ENCODE results near the gene MRGPRD. TPM values are rescaled to one million over a fixed set of nuclear protein-coding genes. Genes with fewer than 3 reads are reported as not detected.

MRGPRD gene
- total RNA-seq, 2 experiments from 2014 or later = not detected

DNA sequence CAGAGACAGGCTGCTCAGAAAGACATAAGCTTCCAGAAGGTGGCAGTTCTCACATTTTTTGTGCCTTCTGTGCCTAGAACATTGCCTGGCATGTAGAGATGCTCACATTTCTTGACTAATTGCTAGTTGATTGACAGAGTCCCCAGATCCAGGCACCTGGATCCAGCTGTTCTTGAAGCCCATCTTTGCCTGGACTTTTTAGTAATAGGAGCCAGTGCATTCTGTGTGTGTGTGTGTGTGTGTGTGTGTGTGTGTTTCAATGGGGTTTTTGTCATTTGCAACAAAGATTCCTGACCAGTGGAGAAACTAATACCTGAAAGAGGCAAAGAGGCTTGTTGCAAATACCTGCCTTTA lies 17.2 kb upstream of the MRGPRD start:
- CTCF ChIA-PET = no interaction called here
- POLR2A ChIA-PET = no interaction called here
- intact Hi-C loops (cut with DNase I, micrococcal nuclease) = no loop called here

DNA sequence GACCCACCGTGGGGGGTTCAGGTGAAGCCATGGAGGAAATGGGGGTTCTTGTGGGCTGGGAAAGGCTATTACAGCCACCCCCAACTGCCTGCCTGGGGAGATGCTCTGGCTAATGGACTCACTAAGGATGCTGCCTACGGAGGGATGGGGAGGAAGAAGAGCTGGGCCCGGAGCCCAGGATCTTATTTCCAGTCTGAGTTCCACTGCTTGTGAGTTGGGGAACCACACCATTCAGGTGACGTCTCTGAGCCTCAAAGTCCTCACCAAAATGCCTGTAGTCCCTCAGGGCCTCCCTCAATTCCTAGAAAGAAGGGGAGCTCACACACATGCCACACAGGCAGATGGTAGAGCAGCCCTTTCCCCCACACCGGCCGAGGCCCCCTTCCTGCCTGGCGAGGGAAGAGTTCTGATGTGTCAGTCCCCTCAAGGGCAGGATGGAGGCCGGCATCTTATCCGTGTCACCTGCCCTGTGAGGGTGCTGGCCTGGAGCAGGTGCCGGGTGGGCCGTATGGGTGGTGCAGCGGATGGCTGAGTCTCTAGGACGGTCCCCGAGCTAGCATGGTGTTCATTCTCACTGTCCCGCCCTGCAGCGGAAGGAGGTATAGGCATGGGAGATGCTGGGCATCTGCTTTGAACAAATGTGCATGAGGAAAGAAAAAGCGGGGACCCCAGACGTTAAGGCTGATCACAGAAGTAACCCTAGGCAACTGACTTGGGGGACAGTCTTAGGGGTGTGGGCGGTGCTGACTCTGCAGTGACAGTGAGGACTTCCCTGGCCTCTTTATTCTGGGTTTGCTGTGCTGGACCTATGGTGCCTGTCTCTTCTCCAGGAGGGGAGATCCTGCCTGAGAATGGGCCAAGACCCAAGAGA lies 16.6 kb upstream of the MRGPRD start:
- ChIA-PET CTCF (no interaction called here), POLR2A (no interaction called here)
- Mint-ChIP-seq H3K27me3 (peaks cover 4% of the 10 kb centered on the region), H3K4me1 (no peaks in the 10 kb centered on the region), H3K9me3 (ENCODE audit: low read depth) (no peaks in the 10 kb centered on the region), H3K27ac (no peak overlapping the region), H3K4me3 (no peak overlapping the region), H3K36me3 (ENCODE audit: low read depth) (no peaks in the 10 kb centered on the region)
- ATAC-seq (no peak), DNase-seq (no peak)
- intact Hi-C loops (cut with DNase I, micrococcal nuclease) = no loop called here

More for the DNA sequence above, 17.2 kb upstream of the MRGPRD start:
- no peaks in the 10 kb centered on the region for H3K4me1 Mint-ChIP-seq
- H3K36me3 Mint-ChIP-seq (ENCODE audit: low read depth) = no peaks in the 10 kb centered on the region
- DNase-seq (no peak), ATAC-seq (no peak)
- H3K27ac Mint-ChIP-seq = no peak overlapping the region
- no peaks in the 10 kb centered on the region for H3K9me3 Mint-ChIP-seq (ENCODE audit: low read depth)
- H3K27me3 Mint-ChIP-seq = peaks cover 4% of the 10 kb centered on the region
- no peak overlapping the region for H3K4me3 Mint-ChIP-seq

DNA sequence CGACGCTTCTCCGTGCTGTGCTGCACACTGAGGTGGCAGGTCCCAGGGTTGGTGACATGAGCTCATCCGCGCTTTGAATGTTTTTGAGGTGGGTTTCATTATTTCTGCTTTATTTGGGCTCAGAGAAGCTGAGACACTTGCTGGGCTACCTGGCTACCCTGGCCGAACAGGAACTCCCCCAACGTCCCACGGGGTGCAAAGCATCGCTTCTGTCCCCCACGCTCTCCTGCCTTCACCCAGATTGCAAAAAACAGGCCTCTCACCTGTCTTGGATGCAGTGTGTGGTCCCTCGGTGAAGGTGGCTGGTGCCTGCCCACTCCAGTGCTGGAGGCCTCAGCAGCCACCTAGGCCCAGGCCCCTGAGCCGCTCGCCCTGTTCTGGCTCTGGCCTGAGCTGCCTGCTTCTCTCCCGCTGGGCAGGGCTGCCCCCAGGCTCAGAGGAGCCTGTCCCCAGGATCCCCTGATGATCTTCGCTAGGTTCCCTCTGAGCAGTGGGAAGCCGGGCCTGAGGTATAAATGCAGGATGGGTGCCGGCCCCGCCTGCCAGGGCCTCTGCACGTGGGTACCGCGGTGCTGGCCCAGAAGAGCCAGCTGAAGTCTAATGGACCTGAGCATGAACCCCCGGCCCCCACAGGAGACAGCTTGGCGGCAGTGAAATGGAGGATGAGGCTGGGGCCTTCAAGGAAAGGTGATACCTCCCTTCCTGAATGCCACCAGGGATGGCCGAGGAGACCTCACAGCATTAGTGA lies 15.8 kb upstream of the MRGPRD start:
- CTCF ChIA-PET = no interaction called here
- intact Hi-C loops (cut with DNase I, micrococcal nuclease) = no loop called here
- no peak overlapping the region for H3K27ac Mint-ChIP-seq
- H3K27me3 Mint-ChIP-seq = peaks cover 8% of the 10 kb centered on the region
- DNase-seq (no peak), ATAC-seq (no peak)
- H3K4me3 Mint-ChIP-seq = no peak overlapping the region
- H3K36me3 Mint-ChIP-seq (ENCODE audit: low read depth) = no peaks in the 10 kb centered on the region
- no peaks in the 10 kb centered on the region for H3K4me1 Mint-ChIP-seq
- POLR2A ChIA-PET = no interaction called here
- no peaks in the 10 kb centered on the region for H3K9me3 Mint-ChIP-seq (ENCODE audit: low read depth)

DNA sequence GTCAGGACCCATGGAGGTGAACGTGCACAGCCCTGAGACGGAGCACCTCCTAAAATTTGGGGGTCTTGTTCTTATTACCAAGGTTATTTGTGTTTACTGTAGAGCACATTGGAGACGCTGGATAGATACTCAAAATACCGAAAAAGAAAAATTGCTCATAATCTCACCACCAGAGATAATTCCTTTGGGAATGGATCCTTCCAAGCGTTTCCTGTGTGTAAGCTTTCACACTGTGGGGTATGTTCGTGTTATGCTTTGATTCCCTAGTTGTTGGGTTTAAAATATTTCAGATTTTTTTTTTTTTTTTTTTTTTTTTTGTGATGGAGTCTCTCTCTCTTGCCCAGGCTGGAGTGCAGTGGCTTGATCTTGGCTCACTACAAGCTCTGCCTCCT lies 14.1 kb upstream of the MRGPRD start:
- intact Hi-C loops (cut with DNase I, micrococcal nuclease) = no loop called here
- Mint-ChIP-seq H3K9me3 (ENCODE audit: low read depth) (no peaks in the 10 kb centered on the region), H3K4me3 (no peak overlapping the region), H3K27me3 (peaks cover 8% of the 10 kb centered on the region), H3K4me1 (no peaks in the 10 kb centered on the region), H3K36me3 (ENCODE audit: low read depth) (no peaks in the 10 kb centered on the region), H3K27ac (no peak overlapping the region)
- DNase-seq (no peak), ATAC-seq (no peak)
- ChIA-PET POLR2A (no interaction called here), CTCF (no interaction called here)

DNA sequence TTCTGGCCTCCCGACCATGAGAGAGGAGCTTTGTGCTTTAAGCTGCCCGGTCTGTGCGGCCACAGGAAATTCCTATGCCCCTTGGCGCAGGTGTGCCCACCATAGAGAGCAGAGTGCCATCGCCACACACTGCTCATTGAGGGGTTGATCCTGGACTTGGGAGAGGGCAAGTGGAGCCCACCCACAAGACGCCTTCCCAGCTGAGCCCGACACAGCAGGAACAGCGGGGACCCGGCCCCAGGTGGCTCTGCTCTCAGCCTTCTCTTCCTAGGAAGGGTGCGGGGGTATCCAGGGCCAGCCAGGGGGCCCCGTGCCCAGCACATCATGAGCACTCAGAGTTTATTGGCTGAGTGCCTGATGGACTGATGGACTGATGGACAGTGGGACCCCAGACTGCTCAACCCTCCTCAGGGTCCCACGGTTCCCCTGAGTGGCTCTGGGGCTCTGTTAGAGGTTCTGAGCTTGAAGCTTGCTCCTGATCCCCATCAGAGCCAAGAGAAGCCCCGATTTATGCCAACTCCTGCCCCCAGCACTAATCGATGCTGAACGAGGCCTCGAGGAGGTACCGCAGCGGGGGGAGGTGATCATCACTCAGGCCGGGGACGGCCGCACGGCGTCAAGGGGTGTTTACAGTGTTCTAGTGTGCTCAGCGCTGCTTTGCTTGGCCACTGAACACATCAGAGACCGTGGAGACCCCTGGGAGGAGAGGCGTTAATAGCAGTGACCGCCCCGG lies 13.5 kb upstream of the MRGPRD start:
- DNase-seq (no peak), ATAC-seq (no peak)
- no peaks in the 10 kb centered on the region for H3K36me3 Mint-ChIP-seq (ENCODE audit: low read depth)

DNA sequence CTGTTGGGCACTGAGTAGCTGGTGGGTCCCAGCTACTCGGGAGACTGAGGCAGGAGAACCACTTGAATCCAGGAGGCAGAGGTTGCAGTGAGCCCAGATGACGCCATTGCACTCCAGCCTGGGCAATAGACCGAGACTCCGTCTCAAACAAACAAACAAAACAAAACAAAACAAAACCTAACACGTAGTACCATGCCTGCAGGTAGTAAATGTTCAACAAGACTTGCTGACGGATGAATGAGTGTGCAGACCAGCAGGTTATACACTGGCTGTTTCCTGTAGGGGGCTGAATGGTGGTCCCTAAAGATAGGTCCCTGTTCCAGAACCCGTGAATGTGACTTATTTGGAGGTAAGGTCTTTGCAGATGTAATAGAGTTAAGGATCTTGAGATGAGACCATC lies 12.8 kb upstream of the MRGPRD start:
- no peaks in the 10 kb centered on the region for H3K36me3 Mint-ChIP-seq (ENCODE audit: low read depth)
- H3K27ac Mint-ChIP-seq = no peak overlapping the region
- CTCF ChIA-PET = no interaction called here

More for the DNA sequence above, 13.5 kb upstream of the MRGPRD start:
- Mint-ChIP-seq H3K27me3 (peaks cover 8% of the 10 kb centered on the region), H3K4me1 (no peaks in the 10 kb centered on the region), H3K9me3 (ENCODE audit: low read depth) (no peaks in the 10 kb centered on the region), H3K4me3 (no peak overlapping the region), H3K27ac (no peak overlapping the region)
- ChIA-PET POLR2A (no interaction called here), CTCF (no interaction called here)
- intact Hi-C loops (cut with DNase I, micrococcal nuclease) = no loop called here

DNA sequence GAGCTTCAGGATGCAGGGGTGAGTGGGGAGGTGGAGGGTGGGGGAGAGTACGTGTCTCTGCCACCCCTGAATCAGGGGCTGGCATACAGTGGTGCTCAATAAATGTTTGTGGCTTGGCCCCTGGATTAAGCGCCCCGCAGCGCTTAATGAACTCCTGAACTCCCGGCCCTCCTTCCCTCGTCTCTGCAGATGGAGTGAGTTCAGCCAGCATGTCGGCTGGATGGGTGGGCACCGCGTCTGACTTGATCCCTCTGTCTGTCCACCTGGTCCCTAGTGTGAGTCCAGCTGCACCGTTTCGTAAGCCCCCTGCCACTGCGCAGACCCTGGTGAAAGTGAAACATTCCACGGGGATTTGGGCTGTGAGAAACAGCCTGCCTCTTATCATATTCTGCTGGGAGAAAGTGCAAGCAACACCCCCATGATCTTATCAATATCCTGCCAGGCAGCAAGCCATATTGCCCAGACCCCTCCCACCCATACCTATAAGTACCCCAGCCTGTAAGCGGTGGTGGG lies 12.0 kb upstream of the MRGPRD start:
- Mint-ChIP-seq H3K36me3 (ENCODE audit: low read depth) (no peaks in the 10 kb centered on the region), H3K4me3 (no peak overlapping the region), H3K27me3 (peaks cover 8% of the 10 kb centered on the region), H3K9me3 (ENCODE audit: low read depth) (no peaks in the 10 kb centered on the region), H3K27ac (no peak overlapping the region), H3K4me1 (no peaks in the 10 kb centered on the region)
- ChIA-PET POLR2A (no interaction called here), CTCF (no interaction called here)
- DNase-seq (no peak), ATAC-seq (no peak)
- intact Hi-C loops (cut with DNase I, micrococcal nuclease) = no loop called here

More for the DNA sequence above, 12.8 kb upstream of the MRGPRD start:
- POLR2A ChIA-PET = no interaction called here
- Mint-ChIP-seq H3K9me3 (ENCODE audit: low read depth) (no peaks in the 10 kb centered on the region), H3K4me1 (no peaks in the 10 kb centered on the region), H3K4me3 (no peak overlapping the region), H3K27me3 (peaks cover 8% of the 10 kb centered on the region)
- no peak for ATAC-seq
- intact Hi-C loops (cut with DNase I, micrococcal nuclease) = no loop called here
- DNase-seq = no peak

DNA sequence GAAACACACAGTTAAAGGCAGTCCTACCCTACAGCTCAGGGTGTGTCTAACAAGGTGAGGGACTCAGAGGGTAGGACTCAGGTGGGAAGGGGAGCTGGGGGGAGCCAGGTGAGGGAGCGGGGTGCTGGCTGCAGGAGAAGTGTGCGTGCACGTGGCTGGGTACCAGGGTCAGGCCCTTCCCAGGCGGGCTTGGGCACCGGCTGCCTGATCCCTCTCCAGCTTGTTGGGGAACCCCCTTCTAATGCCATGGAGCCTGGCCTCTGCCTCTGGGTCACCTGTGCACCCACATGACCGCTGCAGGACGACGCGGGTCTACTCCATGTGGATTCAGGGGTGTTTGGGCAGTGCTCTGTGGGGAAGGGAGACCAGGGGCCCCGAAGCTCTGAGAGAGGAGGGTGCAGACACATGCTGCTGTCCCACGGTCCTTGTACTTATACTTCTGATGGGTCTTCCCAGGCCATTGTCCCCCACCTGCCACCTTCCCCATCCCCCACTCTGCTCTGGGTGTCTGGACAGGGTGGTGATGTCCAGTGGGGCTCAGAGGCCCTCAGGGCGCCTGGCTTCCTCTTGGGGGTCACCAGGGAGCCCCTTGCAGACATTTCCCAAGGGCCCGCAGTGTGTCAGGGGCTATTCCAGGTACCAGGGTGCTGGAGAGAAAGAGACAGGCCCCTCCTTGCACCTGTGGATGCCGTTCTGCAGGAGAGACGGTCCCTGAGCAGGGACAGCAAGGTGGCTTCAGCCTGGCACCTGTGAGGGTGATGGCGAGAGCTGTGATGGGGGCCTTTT lies 10.4 kb upstream of the MRGPRD start:
- ChIA-PET POLR2A (no interaction called here), CTCF (no interaction called here)
- intact Hi-C loops (cut with DNase I, micrococcal nuclease) = no loop called here
- DNase-seq (no peak), ATAC-seq (no peak)
- Mint-ChIP-seq H3K27me3 (peaks cover 11% of the 10 kb centered on the region), H3K27ac (no peak overlapping the region), H3K4me1 (no peaks in the 10 kb centered on the region), H3K4me3 (no peak overlapping the region), H3K36me3 (ENCODE audit: low read depth) (peaks cover 3% of the 10 kb centered on the region), H3K9me3 (ENCODE audit: low read depth) (peaks cover 7% of the 10 kb centered on the region)

DNA sequence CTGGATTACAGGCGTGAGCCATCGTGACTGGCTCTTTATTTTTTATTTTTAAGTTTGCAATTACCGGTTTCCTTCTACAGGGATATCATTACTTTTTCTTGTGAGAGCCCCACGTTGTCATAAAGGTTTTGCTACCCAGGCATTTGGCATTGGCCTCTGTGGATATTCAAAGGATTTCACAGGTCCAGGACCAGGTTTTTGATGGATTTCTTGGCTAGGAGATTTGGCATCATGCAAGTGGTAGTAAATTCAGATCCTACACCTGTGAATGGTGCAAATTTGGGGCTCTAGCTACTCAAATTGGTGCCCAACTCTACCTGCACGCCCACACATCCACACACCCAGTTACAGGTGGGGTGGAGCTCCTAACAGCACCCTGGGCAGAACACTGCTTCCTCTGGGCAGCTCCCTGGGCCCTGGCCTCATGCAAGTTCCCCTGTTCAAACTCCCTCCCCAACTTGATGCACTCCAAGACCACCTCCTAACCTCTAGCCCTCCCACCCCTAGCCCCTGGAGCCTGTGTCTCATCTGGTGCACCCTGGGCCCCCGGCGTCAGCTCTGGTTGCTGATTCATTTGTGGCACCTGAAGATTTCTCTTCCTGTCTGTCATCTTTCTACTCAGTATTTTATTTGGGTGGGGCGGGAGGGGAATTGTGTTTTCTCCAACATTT lies 9.3 kb upstream of the MRGPRD start:
- Mint-ChIP-seq H3K4me1 (no peaks in the 10 kb centered on the region), H3K27ac (no peak overlapping the region), H3K9me3 (ENCODE audit: low read depth) (peaks cover 7% of the 10 kb centered on the region), H3K27me3 (peaks cover 11% of the 10 kb centered on the region), H3K36me3 (ENCODE audit: low read depth) (peaks cover 3% of the 10 kb centered on the region), H3K4me3 (no peak overlapping the region)
- CTCF ChIA-PET = no interaction called here
- no peak for DNase-seq
- no peak for ATAC-seq
- POLR2A ChIA-PET = no interaction called here
- intact Hi-C loops (cut with DNase I, micrococcal nuclease) = no loop called here

DNA sequence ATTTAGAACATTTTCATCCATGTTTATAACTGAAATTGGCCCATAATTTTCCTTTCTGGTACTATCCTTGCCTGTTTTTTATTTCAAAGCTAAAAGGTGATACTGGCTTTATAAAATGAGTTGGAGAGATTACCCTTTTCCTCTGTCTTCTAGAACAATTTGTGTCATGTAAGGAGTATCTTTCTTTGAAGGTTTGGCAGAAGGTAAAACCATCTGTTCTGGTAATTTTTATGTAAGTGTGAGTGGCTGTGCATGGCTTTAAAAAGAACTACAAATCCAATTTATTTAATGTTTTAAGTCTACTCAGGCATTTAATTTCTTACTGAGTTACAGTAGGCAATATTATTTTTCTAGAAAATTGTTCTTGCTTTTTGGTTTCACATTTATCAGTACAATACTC lies 7.7 kb upstream of the MRGPRD start:
- Mint-ChIP-seq H3K27me3 (peaks cover 9% of the 10 kb centered on the region), H3K36me3 (ENCODE audit: low read depth) (peaks cover 3% of the 10 kb centered on the region), H3K4me3 (no peak overlapping the region), H3K9me3 (ENCODE audit: low read depth) (peaks cover 7% of the 10 kb centered on the region), H3K4me1 (no peaks in the 10 kb centered on the region), H3K27ac (no peak overlapping the region)
- CTCF ChIA-PET = no interaction called here
- DNase-seq (no peak), ATAC-seq (no peak)
- POLR2A ChIA-PET = no interaction called here
- intact Hi-C loops (cut with DNase I, micrococcal nuclease) = no loop called here

DNA sequence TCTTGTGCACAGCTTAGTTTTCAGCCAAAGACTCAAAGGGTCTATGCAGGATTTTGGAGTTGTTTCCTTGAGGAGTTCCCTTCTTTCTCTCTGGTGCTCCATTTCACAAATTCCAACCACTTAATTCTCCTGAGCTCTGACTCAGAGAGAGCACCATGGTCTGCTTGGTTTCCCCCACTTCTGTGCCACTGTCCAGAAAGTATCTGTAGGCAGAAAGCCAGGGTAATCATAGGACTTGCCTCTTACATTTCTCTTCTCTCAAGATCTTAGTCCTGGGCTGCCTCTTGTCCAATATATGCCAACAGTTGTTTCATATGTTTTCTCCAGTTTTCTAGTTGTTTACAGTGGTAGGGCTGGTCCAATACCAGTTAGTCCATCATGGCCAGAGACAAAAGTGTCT lies 6.4 kb upstream of the MRGPRD start:
- ChIA-PET POLR2A (no interaction called here), CTCF (no interaction called here)
- Mint-ChIP-seq H3K9me3 (ENCODE audit: low read depth) (peaks cover 7% of the 10 kb centered on the region), H3K4me3 (no peak overlapping the region), H3K4me1 (no peaks in the 10 kb centered on the region), H3K27me3 (peaks cover 7% of the 10 kb centered on the region), H3K36me3 (ENCODE audit: low read depth) (peaks cover 3% of the 10 kb centered on the region), H3K27ac (no peak overlapping the region)
- no peak for ATAC-seq
- no peak for DNase-seq
- intact Hi-C loops (cut with DNase I, micrococcal nuclease) = no loop called here

All from activated CD4-positive, alpha-beta T cell treated with anti-CD3 and anti-CD28 coated beads for 36 hours (primary cell).